ENCODE measurements around the gene FLAD1. TPM values are rescaled to one million over a fixed set of nuclear protein-coding genes. Genes with fewer than 3 reads are reported as not detected.

The FLAD1 gene
- total RNA-seq, 1 donor from 2014 or later = 41.9 TPM

DNA sequence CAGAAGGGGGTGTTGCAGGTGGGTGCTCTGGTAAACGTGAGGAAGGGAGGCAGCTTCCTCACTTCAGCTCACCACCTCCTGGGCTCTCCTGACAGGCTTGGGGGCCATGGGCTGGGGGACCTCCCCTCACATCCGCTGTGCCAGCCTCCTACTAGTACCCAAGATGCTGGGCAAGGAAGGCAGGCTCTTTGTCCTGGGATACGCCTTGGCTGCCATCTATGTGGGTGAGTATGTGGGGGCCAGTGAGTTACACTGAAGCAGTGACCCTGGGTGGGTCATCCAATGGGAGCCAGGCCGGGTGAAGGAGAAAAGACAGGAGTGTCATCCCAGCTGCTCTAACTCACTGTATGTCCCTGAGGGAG, 56.1 kb downstream of the FLAD1 start:
- no peak for DNase-seq (ENCODE audit: low read depth)
- no peak overlapping the region for H3K4me3 ChIP-seq (ENCODE audit: low read depth, low read length)
- no peak for TF ChIP-seq CTCF (conservative IDR thresholded peaks at IDR 0.05; ENCODE audit: low read depth, low read length)

DNA sequence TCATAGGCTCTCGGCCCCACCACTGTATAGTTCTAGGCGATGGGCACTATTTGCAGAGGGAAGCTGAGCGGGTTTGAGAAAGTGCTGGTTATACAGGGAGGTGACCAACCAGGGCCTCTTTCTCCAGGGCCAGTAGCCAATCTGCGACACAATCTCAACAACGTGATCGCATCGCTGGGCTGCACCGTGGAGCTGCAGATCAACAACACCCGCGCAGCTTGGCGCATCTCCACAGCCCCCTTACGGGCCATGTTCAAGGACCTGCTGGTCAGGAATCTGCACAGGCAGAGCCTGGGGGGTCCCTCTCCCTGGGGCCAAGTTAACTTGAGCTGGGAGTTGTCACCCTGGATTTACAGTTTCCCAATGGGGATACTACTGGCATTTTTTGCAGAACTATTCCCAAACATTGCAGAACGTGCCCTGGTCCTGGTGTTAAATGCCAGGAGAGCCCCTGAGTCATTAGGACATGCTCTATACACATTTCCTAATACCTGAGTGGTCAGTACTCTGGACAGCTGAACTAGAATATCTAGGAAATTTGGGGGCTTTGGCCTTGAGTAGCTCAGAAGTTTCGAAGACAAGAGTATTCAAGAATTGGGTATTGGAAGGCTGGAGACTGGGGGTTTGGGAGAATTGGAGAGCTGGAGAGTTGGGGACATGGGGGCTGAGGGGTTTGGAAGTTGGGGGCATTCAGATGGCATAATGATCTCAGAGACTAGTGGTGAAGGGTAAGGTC, 57.4 kb downstream of the FLAD1 start:
- DNase-seq (ENCODE audit: low read depth) = no peak
- no peak overlapping the region for H3K4me3 ChIP-seq (ENCODE audit: low read depth, low read length)
- no peak for TF ChIP-seq CTCF (conservative IDR thresholded peaks at IDR 0.05; ENCODE audit: low read depth, low read length)

Other genes starting within 250 kb of the FLAD1 start
- under 0.01 TPM in 1 of 2 replicates, not detected in the other for gene KCNN3, start 113.1 kb upstream of the FLAD1 start, total RNA-seq
- gene PMVK, start 46.6 kb upstream of the FLAD1 start, total RNA-seq = 11.8 and 13.2 TPM in 2 replicates
- 23.4 and 49.6 TPM in 2 replicates for gene PBXIP1, start 27.2 kb upstream of the FLAD1 start, total RNA-seq
- 16.0 and 23.7 TPM in 2 replicates for gene PYGO2, start 21.6 kb upstream of the FLAD1 start, total RNA-seq
- 131 and 155 TPM in 2 replicates for gene SHC1, start 12.6 kb upstream of the FLAD1 start, total RNA-seq
- gene CKS1B, start 8.7 kb upstream of the FLAD1 start, total RNA-seq = 289 and 358 TPM in 2 replicates
- gene LENEP, start 10.2 kb downstream of the FLAD1 start, total RNA-seq = not detected in 2 replicates
- gene ZBTB7B, start 19.5 kb downstream of the FLAD1 start, total RNA-seq = 20.4 and 20.7 TPM in 2 replicates
- gene DCST2, start 50.4 kb downstream of the FLAD1 start, total RNA-seq = 0.12 TPM in 1 of 2 replicates, not detected in the other
- not detected in 2 replicates for gene DCST1, start 50.5 kb downstream of the FLAD1 start, total RNA-seq
- gene ADAM15, start 68.0 kb downstream of the FLAD1 start, total RNA-seq = 164 and 266 TPM in 2 replicates
- 10.8 and 24.9 TPM in 2 replicates for gene EFNA4, start 80.4 kb downstream of the FLAD1 start, total RNA-seq
- gene EFNA3, start 95.5 kb downstream of the FLAD1 start, total RNA-seq = 1.7 and 2.8 TPM in 2 replicates
- gene EFNA1, start 144.5 kb downstream of the FLAD1 start, total RNA-seq = 26.3 and 45.3 TPM in 2 replicates
- 32.7 and 37.7 TPM in 2 replicates for gene SLC50A1, start 152.5 kb downstream of the FLAD1 start, total RNA-seq
- 28.6 and 77.8 TPM in 2 replicates for gene DPM3, start 157.2 kb downstream of the FLAD1 start, total RNA-seq
- 170 and 193 TPM in 2 replicates for gene KRTCAP2, start 190.0 kb downstream of the FLAD1 start, total RNA-seq
- 3.4 and 9.4 TPM in 2 replicates for gene TRIM46, start 190.5 kb downstream of the FLAD1 start, total RNA-seq
- gene THBS3, start 224.6 kb downstream of the FLAD1 start, total RNA-seq = 4.9 and 13.2 TPM in 2 replicates
- gene MTX1, start 225.4 kb downstream of the FLAD1 start, total RNA-seq = 75.2 and 132 TPM in 2 replicates